Activated CD4-positive, alpha-beta T cell treated with anti-CD3 and anti-CD28 coated beads, Interleukin-2, amount 50 U/mL, for 24 hours (primary cell): ENCODE measurements around the gene ZFAND2B.

Experiments used
- DNase-seq, 2 donors: peaks; one replicate each; pipeline ENCODE4 v3.0.0-alpha.2; 2020; ENCODE audit warnings: low read depth in 1 of 2, low spot score in 1 of 2

ZFAND2B gene

GRCh38 chr2:219206328-219207133 lies at the start of gene ZFAND2B:
Gene ZFAND2B, plus strand, starts transcription at chr2:219206782. Its CDS starts 206 bp downstream, at chr2:219206988.
- DNase-seq = peak; percentile 85 to 87

GRCh38 chr2:219157396-219157795 lies 49.2 kb upstream of the ZFAND2B start:
- DNase-seq = no peak

GRCh38 chr2:219158025-219158424 lies 48.6 kb upstream of the ZFAND2B start:
- DNase-seq = no peak

GRCh38 chr2:219158586-219158985 lies 48.0 kb upstream of the ZFAND2B start:
- DNase-seq = no peak

GRCh38 chr2:219159771-219160185 lies 46.8 kb upstream of the ZFAND2B start:
- no peak for DNase-seq

GRCh38 chr2:219160186-219161017 lies 46.2 kb upstream of the ZFAND2B start, which contains the start of gene NHEJ1:
Gene NHEJ1, minus strand, starts transcription at chr2:219160815. Its CDS starts 2,453 bp downstream, at chr2:219158362.
- DNase-seq = peak; percentile 92 to 94

GRCh38 chr2:219161097-219161496 lies 45.5 kb upstream of the ZFAND2B start:
- DNase-seq = no peak

GRCh38 chr2:219163156-219163555 lies 43.4 kb upstream of the ZFAND2B start:
- no peak for DNase-seq

GRCh38 chr2:219165058-219165911 lies 41.3 kb upstream of the ZFAND2B start:
- DNase-seq = no peak

- DNase-seq = no peak
Observed at GRCh38 chr2:219167997-219168396, 38.6 kb upstream of the ZFAND2B start.

GRCh38 chr2:219168526-219168925 lies 38.1 kb upstream of the ZFAND2B start:
- no peak for DNase-seq

- no peak for DNase-seq
Observed at GRCh38 chr2:219168932-219169331, 37.6 kb upstream of the ZFAND2B start.

GRCh38 chr2:219169930-219170654 lies 36.5 kb upstream of the ZFAND2B start, which contains the start of gene SLC23A3:
Gene SLC23A3, minus strand, starts transcription at chr2:219170029. Its CDS starts 45 bp downstream, at chr2:219169984.
- no peak for DNase-seq

GRCh38 chr2:219171231-219171651 lies 35.3 kb upstream of the ZFAND2B start:
- DNase-seq = peak in 1 of 2 donors; percentile 15

GRCh38 chr2:219172231-219173154 lies 34.1 kb upstream of the ZFAND2B start:
- no peak for DNase-seq

- DNase-seq = no peak
Observed at GRCh38 chr2:219173176-219173575, 33.4 kb upstream of the ZFAND2B start.

- no peak for DNase-seq
Observed at GRCh38 chr2:219174146-219174545, 32.4 kb upstream of the ZFAND2B start.

- no peak for DNase-seq
Observed at GRCh38 chr2:219174801-219175200, 31.8 kb upstream of the ZFAND2B start.

- no peak for DNase-seq
Observed at GRCh38 chr2:219175486-219175885, 31.1 kb upstream of the ZFAND2B start.
